G401.6 (cell line): ENCODE measurements around the gene GPR176.
A peak's percentile ranks its signal among the peaks of the same experiment; 100 is the strongest.

Experiments used
- FAIRE-seq: peaks from 2 replicates; lab custom pipeline; 2012; peaks lifted over from hg19 to GRCh38; lab: Jason Lieb, UNC

The GPR176 gene

GRCh38 chr15:39782441-39783138 is 137.5 kb downstream of the GPR176 start, which contains the start of gene FSIP1:
FSIP1 (minus strand) TSS chr15:39782841; CDS start chr15:39776524, 6,317 bp downstream.
- FAIRE-seq: peak; percentile 74

- FAIRE-seq: no peak
These were observed 138.1 kb downstream of the GPR176 start for GRCh38 chr15:39781967-39782302.

- no peak for FAIRE-seq
These were observed 138.7 kb downstream of the GPR176 start for GRCh38 chr15:39781147-39781966.

- FAIRE-seq: no peak
These were observed 142.0 kb downstream of the GPR176 start for GRCh38 chr15:39778021-39778420.

- FAIRE-seq: no peak
These were observed 142.6 kb downstream of the GPR176 start for GRCh38 chr15:39777496-39777895.

- FAIRE-seq: no peak
These were observed 144.0 kb downstream of the GPR176 start for GRCh38 chr15:39776068-39776467.

GRCh38 chr15:39774688-39775267 is 145.3 kb downstream of the GPR176 start:
- no peak for FAIRE-seq

- no peak for FAIRE-seq
These were observed 149.0 kb downstream of the GPR176 start for GRCh38 chr15:39770748-39771689.

- FAIRE-seq: no peak
These were observed 152.1 kb downstream of the GPR176 start for GRCh38 chr15:39767921-39768320.

- FAIRE-seq: no peak
These were observed 159.1 kb downstream of the GPR176 start for GRCh38 chr15:39761006-39761405.

- peak; percentile 97 for FAIRE-seq
These were observed 163.1 kb downstream of the GPR176 start for GRCh38 chr15:39756806-39757522.

- FAIRE-seq: no peak
These were observed 167.1 kb downstream of the GPR176 start for GRCh38 chr15:39752991-39753390.

- FAIRE-seq: no peak
These were observed 167.8 kb downstream of the GPR176 start for GRCh38 chr15:39752246-39752645.
